Globus pallidus (tissue), 1 donor: ENCODE measurements around the gene TP53TG5.

Source experiments
- DNase-seq: peaks from one replicate; pipeline ENCODE4 v3.0.0-alpha.2; 2015; ENCODE audit warnings: low spot score

Gene TP53TG5

DNA sequence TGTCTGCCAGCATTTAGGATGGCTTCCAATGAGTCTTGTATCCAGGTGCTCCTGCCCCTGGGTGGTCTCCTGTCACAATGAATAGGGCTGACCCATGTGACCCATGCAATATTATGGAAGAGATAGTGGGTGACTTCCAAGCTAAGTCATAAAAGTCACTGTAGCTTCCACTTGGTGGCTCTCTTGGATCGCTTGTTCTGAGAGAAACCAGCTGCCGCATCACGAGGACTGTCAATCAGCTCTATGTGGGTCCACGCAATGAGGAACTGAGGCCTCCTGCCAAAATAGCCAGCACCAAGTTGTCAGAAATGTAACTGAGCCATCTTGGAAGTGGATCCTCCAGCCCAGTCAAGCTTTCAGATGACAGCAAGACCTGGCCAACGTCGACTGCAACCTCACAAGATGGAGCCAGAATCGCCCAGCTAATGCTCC, 55.2 kb downstream of the TP53TG5 start:
- DNase-seq, result peak; percentile 84
